HG02852 (cell line): ENCODE data around the gene CYSTM1.

Source experiments
- ATAC-seq: cut with Tn5 transposase; IDR thresholded peaks from one replicate; pipeline ENCODE4 v1.9.1; 2021; ENCODE audit warnings: mild to moderate bottlenecking, moderate library complexity; ENCODE audit not compliant: unreplicated experiment

Gene CYSTM1

DNA sequence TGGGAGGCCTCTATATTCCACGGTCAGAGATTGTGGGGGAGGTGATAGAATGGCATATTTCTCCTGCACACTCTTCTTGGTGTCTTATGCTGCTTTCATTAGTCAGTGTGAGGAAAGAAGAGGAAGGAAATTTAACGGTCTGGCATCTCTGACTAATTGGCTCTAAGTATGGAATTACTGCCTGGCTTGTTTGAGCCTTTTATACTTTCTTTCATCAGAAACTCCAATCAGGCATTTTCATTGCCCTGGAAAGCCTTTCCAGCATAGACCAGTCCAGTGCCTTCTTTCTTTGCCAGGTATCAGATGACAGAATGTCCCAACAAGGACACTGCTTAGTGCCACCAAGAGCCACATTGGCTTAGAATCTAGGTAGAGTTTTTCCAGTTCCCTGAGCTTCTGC, 30.2 kb downstream of the CYSTM1 start:
- no peak for ATAC-seq

DNA sequence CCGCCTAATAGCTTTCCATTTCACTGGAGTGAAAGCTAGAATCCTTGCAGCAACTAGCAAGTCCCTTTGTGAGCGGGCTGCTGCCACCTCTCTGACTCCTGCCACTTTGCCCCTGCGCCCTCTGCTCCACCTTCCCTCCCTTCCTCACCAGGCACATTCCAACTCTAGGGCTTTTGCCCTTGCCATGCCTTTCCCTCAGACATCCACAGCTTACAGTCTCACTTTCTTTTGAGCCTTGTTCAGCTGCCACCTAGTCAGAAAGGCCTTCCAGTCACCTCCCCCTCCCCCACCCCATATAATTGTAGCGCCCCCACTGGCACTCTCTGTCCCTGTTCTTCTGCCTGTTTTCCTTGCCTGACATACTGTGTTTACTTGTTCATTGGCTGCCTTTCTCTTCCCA, 31.0 kb downstream of the CYSTM1 start:
- ATAC-seq, result no peak

DNA sequence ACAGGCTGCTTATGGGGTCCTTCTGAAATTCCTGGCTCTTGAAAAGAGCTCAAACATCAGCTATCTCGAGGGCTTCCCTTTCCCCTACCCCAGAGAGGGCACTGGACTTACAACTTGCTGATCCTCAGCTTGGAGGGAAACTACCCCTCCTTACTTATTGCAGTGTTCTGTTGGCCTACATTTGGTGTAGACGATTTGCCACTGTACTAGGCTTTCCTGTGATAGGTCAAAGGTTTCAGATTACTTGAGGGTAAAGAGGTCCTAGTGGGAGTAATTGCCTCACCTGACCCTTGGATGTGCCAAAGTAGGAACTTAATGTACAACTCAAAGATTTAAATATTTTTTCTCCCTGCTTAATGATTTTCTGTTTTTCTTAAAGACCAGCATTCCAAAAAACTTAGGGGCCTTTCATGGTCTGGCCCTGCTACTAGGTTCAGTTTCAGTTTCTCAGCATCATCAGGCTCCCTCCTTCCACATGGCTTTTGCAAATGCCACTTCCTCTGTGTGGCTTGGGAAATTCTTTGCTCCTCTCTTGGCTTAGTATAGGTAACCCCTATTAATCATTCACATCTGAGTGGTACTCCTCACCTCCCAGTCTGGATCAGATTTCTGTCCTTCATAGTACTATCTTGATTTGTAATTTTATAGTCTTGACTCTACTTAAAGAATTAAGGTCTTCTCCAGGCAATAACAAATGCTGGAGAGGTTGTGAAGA, 32.4 kb downstream of the CYSTM1 start:
- ATAC-seq, result peak; percentile 73

GRCh38 chr5:140208065-140208464, 33.1 kb downstream of the CYSTM1 start:
- ATAC-seq, result no peak

DNA sequence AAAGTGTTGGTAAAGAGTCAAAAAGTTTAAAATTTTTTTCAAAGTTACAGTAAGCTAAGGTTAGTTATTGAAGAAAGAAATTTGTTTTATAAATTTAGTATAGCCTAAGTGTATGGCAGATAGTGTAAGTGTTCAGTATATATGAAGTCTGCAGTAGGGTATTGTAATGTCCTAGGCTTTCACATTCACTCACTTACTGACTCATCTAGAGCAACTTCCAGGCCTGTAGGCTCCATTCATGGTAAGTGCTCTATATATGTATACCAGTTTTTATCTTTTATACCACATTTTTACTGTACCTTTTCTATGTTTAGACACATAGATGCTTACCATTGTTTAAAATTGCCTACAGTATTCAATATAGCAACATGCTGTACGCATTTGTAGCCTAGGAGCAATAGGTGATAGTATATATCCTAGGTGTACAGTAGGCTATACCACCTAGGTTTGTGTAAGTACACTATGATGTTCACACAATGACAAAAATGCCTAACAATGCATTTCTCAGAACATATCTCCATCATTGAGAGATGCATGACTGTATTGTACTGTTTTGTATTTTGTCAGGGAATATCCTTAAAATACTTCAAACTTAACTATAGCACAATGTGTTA, 38.5 kb downstream of the CYSTM1 start:
- ATAC-seq, result peak; percentile 89

GRCh38 chr5:140214831-140215230, 39.8 kb downstream of the CYSTM1 start:
- ATAC-seq, result no peak

GRCh38 chr5:140215276-140215675, 40.3 kb downstream of the CYSTM1 start:
- ATAC-seq, result no peak

DNA sequence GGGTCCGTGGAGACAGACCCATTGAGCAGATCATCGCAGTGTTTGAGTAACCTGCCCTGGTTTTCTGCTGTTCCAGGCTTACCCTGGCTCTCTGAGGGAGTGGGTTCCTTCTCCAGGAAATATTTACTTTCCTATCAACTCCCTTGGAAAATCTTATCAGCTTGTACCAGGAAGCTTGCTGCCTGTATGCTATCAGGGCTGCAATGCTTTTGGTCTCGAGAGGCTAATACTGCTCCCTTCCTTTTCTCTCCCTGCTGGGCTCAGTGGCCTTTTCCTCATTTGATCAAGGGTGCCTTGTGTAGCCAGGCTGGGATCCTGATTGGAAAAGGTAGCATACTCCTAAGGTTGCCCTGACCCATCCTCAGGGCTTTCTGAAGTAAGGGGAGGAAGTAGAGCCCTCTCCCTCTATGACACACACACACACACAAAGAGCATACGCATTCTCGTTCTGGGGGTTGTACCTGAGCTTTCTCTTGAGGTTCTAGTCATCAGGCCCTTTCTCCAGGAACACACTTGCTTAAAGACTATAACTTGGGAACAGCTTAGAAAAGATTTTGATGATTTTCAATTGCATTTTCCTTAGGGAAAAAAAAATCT, 41.6 kb downstream of the CYSTM1 start:
- no peak for ATAC-seq

- ATAC-seq, result no peak
These were observed 42.5 kb downstream of the CYSTM1 start for GRCh38 chr5:140217299-140218026.

- peak; percentile 16 for ATAC-seq
These were observed 44.3 kb downstream of the CYSTM1 start for GRCh38 chr5:140219068-140219991.

GRCh38 chr5:140220032-140220697, 45.2 kb downstream of the CYSTM1 start:
- peak; percentile 55 for ATAC-seq

DNA sequence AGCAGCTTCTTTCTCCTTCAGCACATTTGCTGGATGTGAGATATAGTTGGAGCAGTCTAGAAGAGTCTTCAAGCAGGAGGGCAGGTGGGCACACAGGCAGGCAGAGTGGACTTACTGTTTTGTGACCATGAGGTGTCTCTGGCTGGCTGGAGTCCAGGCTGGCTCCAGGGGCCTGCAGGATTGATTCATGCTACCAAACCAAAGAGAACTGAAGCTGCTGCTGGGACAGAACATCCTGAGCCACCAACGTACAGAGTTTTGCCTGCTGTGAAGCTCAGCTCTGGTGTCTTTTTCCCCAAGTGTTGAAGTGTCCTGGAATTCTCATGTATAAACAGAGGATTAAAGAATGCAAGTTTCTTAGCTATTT, 45.7 kb downstream of the CYSTM1 start:
- ATAC-seq, result no peak

- ATAC-seq, result peak; percentile 44
These were observed 46.8 kb downstream of the CYSTM1 start for GRCh38 chr5:140221697-140222223.

DNA sequence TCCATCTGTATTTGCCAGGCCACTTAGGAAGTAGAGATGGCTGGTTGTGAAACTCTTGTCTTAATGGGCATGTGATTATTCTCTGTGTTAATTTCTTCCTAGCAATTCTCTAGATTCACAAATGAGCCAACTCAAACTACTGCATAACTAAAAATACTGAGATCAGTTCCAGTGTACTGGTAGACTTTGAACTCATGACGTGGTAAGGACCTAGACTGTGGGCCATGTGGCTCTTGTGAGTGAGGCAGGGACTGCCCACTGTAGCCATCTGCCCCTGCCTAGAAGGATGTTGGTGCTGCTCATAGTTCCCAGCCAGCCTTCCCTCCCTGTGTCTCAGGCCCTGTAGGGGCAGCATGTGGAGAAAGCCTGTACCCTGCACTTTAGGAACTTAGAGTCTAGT, 47.4 kb downstream of the CYSTM1 start:
- ATAC-seq, result no peak

DNA sequence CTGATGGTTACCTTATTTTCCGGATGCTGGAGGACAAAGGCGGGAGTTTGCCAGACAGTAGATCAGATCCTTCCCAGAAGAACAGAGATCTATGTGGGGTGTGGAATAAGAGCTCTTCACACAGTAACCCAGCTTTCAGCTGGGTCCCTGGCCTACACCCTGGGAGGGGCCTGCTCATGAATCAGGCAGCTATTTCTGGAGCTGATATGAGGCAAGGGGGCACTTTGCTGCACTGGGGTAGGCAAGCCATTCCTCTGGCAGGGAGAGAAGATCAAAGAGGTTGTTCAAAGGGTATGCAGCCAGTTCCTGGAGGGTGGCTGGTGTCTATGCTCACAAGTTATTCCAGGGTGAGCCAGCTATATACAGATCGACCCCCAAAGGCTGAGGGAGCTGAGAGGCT, 48.6 kb downstream of the CYSTM1 start:
- no peak for ATAC-seq

DNA sequence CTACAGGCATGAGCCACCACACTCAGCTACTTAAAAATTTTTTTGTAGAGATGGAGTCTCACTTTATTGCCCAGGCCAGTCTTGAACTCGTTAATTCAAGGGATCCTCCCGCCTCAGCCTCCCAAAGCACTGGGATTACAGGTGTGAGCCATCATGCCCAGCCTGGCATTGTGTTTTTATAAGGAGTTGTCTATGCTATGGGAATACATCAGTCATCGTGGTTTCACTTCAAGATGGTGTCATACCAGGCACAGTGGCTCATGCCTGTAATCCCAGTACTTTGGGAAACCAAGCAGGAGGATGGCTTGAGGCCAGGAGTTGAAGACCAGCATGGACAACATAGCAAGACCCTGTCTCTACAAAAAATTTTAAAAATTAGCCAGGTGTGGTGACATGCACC, 49.7 kb downstream of the CYSTM1 start:
- no peak for ATAC-seq

- ATAC-seq, result no peak
These were observed 50.4 kb downstream of the CYSTM1 start for GRCh38 chr5:140225396-140225795.

- no peak for ATAC-seq
These were observed 52.1 kb downstream of the CYSTM1 start for GRCh38 chr5:140227046-140227445.

GRCh38 chr5:140228364-140228837, 53.4 kb downstream of the CYSTM1 start:
- no peak for ATAC-seq

- no peak for ATAC-seq
These were observed 55.4 kb downstream of the CYSTM1 start for GRCh38 chr5:140230373-140230772.
